Ovary (tissue), 9 donors: ENCODE data around the gene RNF212. TPM values are rescaled to one million over a fixed set of nuclear protein-coding genes. Genes with fewer than 3 reads are reported as not detected.

Source experiments
- DNase-seq, 5 donors: peaks; one replicate each; pipeline ENCODE4 v3.0.0-alpha.2; 2019 to 2020
- H3K27ac ChIP-seq, 2 donors: fragments of 200-600 bp; one replicate each; pipeline versions ENCODE4 v1.5.1 to v1.8.0; 2019 to 2022
- H3K27me3 ChIP-seq: fragments of 200-600 bp; one replicate; pipeline ENCODE4 v1.8.0; 2022
- H3K36me3 ChIP-seq: fragments of 200-600 bp; sonication (generic); one replicate; pipeline ENCODE4 v1.5.1; 2019
- H3K4me1 ChIP-seq: one replicate; pipeline ENCODE4 v1.8.1; 2013; ENCODE audit warnings: mild to moderate bottlenecking, moderate library complexity; ENCODE audit not compliant: insufficient read depth
- H3K4me3 ChIP-seq: fragments of 200-600 bp; sonication (generic); one replicate; pipeline ENCODE4 v1.5.1; 2017
- H3K9me3 ChIP-seq, 2 donors: fragments of 200-600 bp in 1 of 2; sonication (generic) in 1 of 2; one replicate each; pipeline versions ENCODE4 v1.5.1 to v1.8.1; 2013 to 2019; ENCODE audit warnings: mild to moderate bottlenecking in 1 of 2, moderate library complexity in 1 of 2
- CTCF ChIP-seq, 3 donors: fragments of 450-650 bp in 2 of 3; fragments of 200-600 bp in 1 of 3; IDR thresholded peaks; one replicate each; pipeline versions ENCODE4 v1.5.1 to v1.8.0; 2016 to 2022; ENCODE audit warnings: antibody characterized with exemption in 3 of 3, mild to moderate bottlenecking in 1 of 3
- EP300 ChIP-seq: sonication (generic); formaldehyde crosslinking; IDR thresholded peaks from one replicate; pipeline ENCODE4 v1.6.1; 2017; ENCODE audit warnings: antibody characterized with exemption
- POLR2A ChIP-seq: fragments of 450-650 bp; IDR thresholded peaks from one replicate; pipeline ENCODE4 v1.6.1; 2017; ENCODE audit warnings: antibody characterized with exemption, mild to moderate bottlenecking, moderate library complexity
- WGBS, 3 donors: extraction: QIAGEN DNeasy Blood & Tissue Kit in 1 of 3; methylation state at CpG; one replicate each; pipeline versions ENCODE4 v1.1.5 to v1.1.7; 2013 to 2017; 5-methylcytosine and 5-hydroxymethylcytosine counted together
- intact Hi-C, 4 donors: fragments of 100-400 bp; cut with DNase I; formaldehyde crosslinking; loops; one replicate each; pipeline versions ENCODE4 v1.11.0 to v1.15.1; 2022 to 2023
- polyA plus RNA-seq, 2 donors: library from polyadenylated mRNA; stranded (reverse); fragments of 200-250 nt in 1 of 2; fragments of 350-450 nt in 1 of 2; fragmentation: Illumina TruSeq in 1 of 2; extraction: RNeasy Lipid Tissue Mini Kit (QIAGEN cat#74804) in 1 of 2; gene quantifications; one replicate each; pipeline ENCODE4 v1.2.3, GENCODE V29; 2013 to 2014
- total RNA-seq, 7 donors: library from RNA; depleted of rRNA in 2 of 7; stranded (reverse); fragments of >200 nt in 2 of 7; fragmentation: NEBNext Ultra II Directional in 3 of 7; extraction: Animal tissue kit (Norgen Biotek cat#: 25700) in 3 of 7; gene quantifications; one replicate each; pipeline versions ENCODE4 v1.1.0 to v1.2.4, GENCODE V29; 2016 to 2023
- donor health status: DM: no; HTN: no; CAD: no; lungs with moderate emphysema.
- donor health status: DM: no; HTN: no; CAD: no.
- donor health status: Bipolar disorder and iron deficiency.
- donor health status: DM: yes; HTN: yes; CAD: no.
- donor health status: DM: no; HTN: no; CAD: no.
- donor health status: DM: yes; HTN: yes; CAD: no.

Gene RNF212
- total and polyA plus RNA-seq, 9 donors: 6.2 to 31.0 (median 14.1) TPM

DNA sequence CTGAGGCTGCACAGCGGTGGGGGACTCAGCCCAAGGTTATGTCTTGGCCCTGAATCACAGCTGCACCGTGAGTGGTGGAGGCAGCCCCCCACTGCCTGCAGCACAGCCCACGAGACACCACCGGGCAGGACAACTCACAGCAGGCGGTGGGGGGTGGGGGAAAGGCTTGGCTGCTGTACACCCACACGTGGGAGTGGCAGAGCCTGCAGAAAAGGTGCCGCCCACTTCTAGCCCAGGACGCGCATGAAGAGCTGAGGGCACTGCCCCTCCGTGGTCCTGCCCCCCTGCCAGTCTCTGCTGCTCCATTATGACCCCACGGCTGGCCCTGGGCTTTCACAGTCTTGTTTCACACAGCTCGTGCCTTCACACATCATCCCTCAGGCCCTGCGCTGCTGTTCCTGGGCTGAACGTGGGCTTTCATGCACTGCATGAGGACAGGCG lies 61.1 kb downstream of the RNF212 start:
- 32 to 48% (median 40%) methylated on average over 14 to 15 of the region's 15 CpGs for WGBS, 3 donors
- peak in 2 of 5 donors; percentile 14 to 24 for DNase-seq
- TF ChIP-seq EP300: no peak
- no peak for TF ChIP-seq POLR2A
- no peak for TF ChIP-seq CTCF (IDR thresholded peaks at IDR 0.05)

GRCh38 chr4:1051472-1051871 lies 61.9 kb downstream of the RNF212 start:
- 78 to 88% (median 80%) methylated on average over 9 of the region's 9 CpGs for WGBS, 3 donors
- no peak for TF ChIP-seq CTCF (IDR thresholded peaks at IDR 0.05)
- no peak for TF ChIP-seq POLR2A
- TF ChIP-seq EP300: no peak

More for the DNA sequence above, 61.1 kb downstream of the RNF212 start:
- H3K9me3 ChIP-seq: no peaks in the 10 kb centered on the region
- H3K4me1 ChIP-seq: peaks cover 8% of the 10 kb centered on the region
- H3K27ac ChIP-seq: no peak overlapping the region
- H3K36me3 ChIP-seq: no peaks in the 10 kb centered on the region
- H3K4me3 ChIP-seq: no peak overlapping the region
- intact Hi-C loops: no loop called here
- H3K27me3 ChIP-seq: peaks cover 2% of the 10 kb centered on the region

GRCh38 chr4:1050486-1051213 lies 62.7 kb downstream of the RNF212 start:
- H3K27ac ChIP-seq: no peak overlapping the region
- 70 to 85% (median 83%) methylated on average over 40 of the region's 40 CpGs for WGBS, 3 donors
- H3K27me3 ChIP-seq: no peaks in the 10 kb centered on the region
- DNase-seq: peak in 3 of 5 donors; percentile 16 to 28 (median 24)
- H3K4me1 ChIP-seq: peaks cover 10% of the 10 kb centered on the region
- H3K36me3 ChIP-seq: no peaks in the 10 kb centered on the region
- intact Hi-C loops: no loop called here
- H3K4me3 ChIP-seq: no peak overlapping the region
- no peak for TF ChIP-seq CTCF (IDR thresholded peaks at IDR 0.05)
- TF ChIP-seq EP300: no peak
- TF ChIP-seq POLR2A: no peak
- H3K9me3 ChIP-seq: no peaks in the 10 kb centered on the region

More at GRCh38 chr4:1051472-1051871, 61.9 kb downstream of the RNF212 start:
- Histone ChIP-seq H3K9me3 (no peaks in the 10 kb centered on the region), H3K4me3 (no peak overlapping the region), H3K4me1 (peaks cover 12% of the 10 kb centered on the region), H3K36me3 (no peaks in the 10 kb centered on the region), H3K27ac (no peak overlapping the region), H3K27me3 (peaks cover 2% of the 10 kb centered on the region)
- peak in 3 of 5 donors; percentile 4 to 16 (median 11) for DNase-seq
- intact Hi-C loops: no loop called here

- H3K27ac ChIP-seq: no peak overlapping the region
- H3K36me3 ChIP-seq: no peaks in the 10 kb centered on the region
- TF ChIP-seq POLR2A (no peak), EP300 (no peak), CTCF (IDR thresholded peaks at IDR 0.05) (no peak)
- 78 to 83% (median 81%) methylated on average over 21 of the region's 21 CpGs for WGBS, 3 donors
- peak; percentile 15 to 43 (median 34) for DNase-seq
- H3K9me3 ChIP-seq: no peaks in the 10 kb centered on the region
- no peaks in the 10 kb centered on the region for H3K27me3 ChIP-seq
- intact Hi-C loops: no loop called here
- peaks cover 7% of the 10 kb centered on the region for H3K4me1 ChIP-seq
- no peak overlapping the region for H3K4me3 ChIP-seq
Measured at GRCh38 chr4:1049591-1049905, 63.8 kb downstream of the RNF212 start.
